Sigmoid colon (tissue), 7 donors: ENCODE measurements around the gene MIDN. TPM values are rescaled to one million over a fixed set of nuclear protein-coding genes. Genes with fewer than 3 reads are reported as not detected.

ENCODE experiments used
- DNase-seq: peaks from one replicate; pipeline ENCODE4 v3.0.0-alpha.2; 2019
- H3K27ac ChIP-seq, 4 donors: fragments of 200-600 bp; sonication (generic); one replicate each; pipeline ENCODE4 v1.5.1; 2016 to 2019; ENCODE audit warnings: mild to moderate bottlenecking in 1 of 4
- H3K27me3 ChIP-seq, 3 donors: fragments of 200-600 bp; sonication (generic); one replicate each; pipeline ENCODE4 v1.5.1; 2019; ENCODE audit warnings: mild to moderate bottlenecking in 1 of 3
- H3K36me3 ChIP-seq, 4 donors: fragments of 200-600 bp; sonication (generic); one replicate each; pipeline ENCODE4 v1.5.1; 2016 to 2019
- H3K4me1 ChIP-seq, 4 donors: fragments of 200-600 bp; sonication (generic); one replicate each; pipeline ENCODE4 v1.5.1; 2017 to 2019
- H3K4me3 ChIP-seq, 4 donors: fragments of 200-600 bp; sonication (generic); one replicate each; pipeline ENCODE4 v1.5.1; 2017 to 2019; ENCODE audit warnings: mild to moderate bottlenecking in 2 of 4, moderate library complexity in 1 of 4
- H3K9me3 ChIP-seq, 4 donors: fragments of 200-600 bp in 3 of 4; sonication (generic) in 3 of 4; one replicate each; pipeline versions ENCODE4 v1.5.1 to v1.6.1; 2013 to 2019
- EP300 ChIP-seq, 4 donors: sonication (generic); formaldehyde crosslinking; IDR thresholded peaks; one replicate each; pipeline ENCODE4 v1.6.1; 2017; ENCODE audit warnings: antibody characterized with exemption in 4 of 4
- POLR2A ChIP-seq, 2 donors: fragments of 450-650 bp; IDR thresholded peaks; one replicate each; pipeline ENCODE4 v1.6.1; 2016; ENCODE audit warnings: antibody characterized with exemption in 2 of 2, mild to moderate bottlenecking in 2 of 2, moderate library complexity in 2 of 2
- POLR2AphosphoS5 ChIP-seq, 4 donors: sonication (generic); formaldehyde crosslinking; IDR thresholded peaks; one replicate each; pipeline ENCODE4 v1.6.1; 2017; ENCODE audit warnings: antibody characterized with exemption in 4 of 4
- WGBS, 2 donors: extraction: QIAGEN DNeasy Blood & Tissue Kit; methylation state at CpG; one replicate each; pipeline ENCODE4 v1.1.7; 2013; 5-methylcytosine and 5-hydroxymethylcytosine counted together
- intact Hi-C: fragments of 100-400 bp; cut with DNase I; formaldehyde crosslinking; loops from one replicate; pipeline ENCODE4 v1.15.1; 2023
- polyA plus RNA-seq, 3 donors: library from polyadenylated mRNA; stranded (reverse); fragments of 200-250 nt; gene quantifications; one replicate each; pipeline ENCODE4 v1.2.3, GENCODE V29; 2013
- total RNA-seq, 4 donors: library from RNA; depleted of rRNA; stranded (reverse); fragments of >200 nt; gene quantifications; one replicate each; pipeline ENCODE4 v1.1.0, GENCODE V29; 2016
- TF ChIP-seq, protein P1 (sequence below), 4 experiments: fragments of 450-650 bp in 3 of 4; fragments of 200-600 bp in 1 of 4; IDR thresholded peaks; one replicate each; pipeline ENCODE4 v1.5.1; 2016 to 2019; ENCODE audit warnings: antibody characterized with exemption in 4 of 4, mild to moderate bottlenecking in 3 of 4, moderate library complexity in 2 of 4
- donor health status: healthy with polysubstance abuse.
- donor health status: Bipolar disorder and iron deficiency.
- donor health status: healthy.

MIDN gene
- total and polyA plus RNA-seq, 7 donors: 14.6 to 87.0 (median 42.1) TPM

DNA sequence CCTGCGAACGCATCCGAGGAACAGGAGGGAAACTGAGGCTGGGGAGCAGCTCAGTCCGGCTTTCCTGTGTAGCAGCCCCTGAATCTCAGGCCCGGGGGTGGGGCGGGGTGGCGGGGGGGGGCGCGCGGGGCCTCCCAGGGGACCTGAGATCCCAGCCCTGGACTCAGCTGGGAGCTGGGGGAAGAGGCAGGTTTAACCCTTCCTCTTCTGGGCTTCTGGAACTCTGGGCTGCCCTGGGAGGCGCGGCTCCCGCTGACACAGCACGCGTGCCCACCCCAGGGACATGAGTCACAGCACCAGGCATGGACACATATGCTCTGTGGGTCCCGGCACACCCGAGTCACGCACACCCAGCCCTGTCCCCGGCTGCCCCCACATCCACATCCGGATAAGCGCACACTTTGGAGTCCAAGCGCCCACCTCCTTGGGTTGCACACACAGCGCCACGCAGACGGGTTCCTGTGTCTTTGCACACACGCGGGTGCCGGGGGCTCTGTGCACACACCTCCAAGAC is 17.3 kb downstream of the MIDN start:
- no peaks in the 10 kb centered on the region for H3K36me3 ChIP-seq
- no peaks in the 10 kb centered on the region for H3K9me3 ChIP-seq
- H3K27ac ChIP-seq: peak overlapping the region; percentile 88 to 96 (median 94)
- intact Hi-C loops: loop anchor here (1.0 to 10.0 kb wide), 2 partner anchors 16 to 691 kb away; partner anchors contain the start of gene BSG
- peak overlapping the region in 3 of 4 donors; percentile 48 to 63 (median 53) for H3K4me3 ChIP-seq
- TF ChIP-seq, protein P1, sequence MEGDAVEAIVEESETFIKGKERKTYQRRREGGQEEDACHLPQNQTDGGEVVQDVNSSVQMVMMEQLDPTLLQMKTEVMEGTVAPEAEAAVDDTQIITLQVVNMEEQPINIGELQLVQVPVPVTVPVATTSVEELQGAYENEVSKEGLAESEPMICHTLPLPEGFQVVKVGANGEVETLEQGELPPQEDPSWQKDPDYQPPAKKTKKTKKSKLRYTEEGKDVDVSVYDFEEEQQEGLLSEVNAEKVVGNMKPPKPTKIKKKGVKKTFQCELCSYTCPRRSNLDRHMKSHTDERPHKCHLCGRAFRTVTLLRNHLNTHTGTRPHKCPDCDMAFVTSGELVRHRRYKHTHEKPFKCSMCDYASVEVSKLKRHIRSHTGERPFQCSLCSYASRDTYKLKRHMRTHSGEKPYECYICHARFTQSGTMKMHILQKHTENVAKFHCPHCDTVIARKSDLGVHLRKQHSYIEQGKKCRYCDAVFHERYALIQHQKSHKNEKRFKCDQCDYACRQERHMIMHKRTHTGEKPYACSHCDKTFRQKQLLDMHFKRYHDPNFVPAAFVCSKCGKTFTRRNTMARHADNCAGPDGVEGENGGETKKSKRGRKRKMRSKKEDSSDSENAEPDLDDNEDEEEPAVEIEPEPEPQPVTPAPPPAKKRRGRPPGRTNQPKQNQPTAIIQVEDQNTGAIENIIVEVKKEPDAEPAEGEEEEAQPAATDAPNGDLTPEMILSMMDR (IDR thresholded peaks at IDR 0.05): no peak
- TF ChIP-seq EP300 (IDR thresholded peaks at IDR 0.05) (peak in 1 of 4 donors; percentile 7), POLR2AphosphoS5 (IDR thresholded peaks at IDR 0.05) (peak in 2 of 4 donors; percentile 23 to 31)
- 13 to 25% methylated on average over 28 of the region's 28 CpGs for WGBS, 2 donors
- peak; percentile 92 for DNase-seq
- no peaks in the 10 kb centered on the region for H3K27me3 ChIP-seq
- H3K4me1 ChIP-seq: peaks cover 0 to 69% (median 66%) of the 10 kb centered on the region in 4 donors

DNA sequence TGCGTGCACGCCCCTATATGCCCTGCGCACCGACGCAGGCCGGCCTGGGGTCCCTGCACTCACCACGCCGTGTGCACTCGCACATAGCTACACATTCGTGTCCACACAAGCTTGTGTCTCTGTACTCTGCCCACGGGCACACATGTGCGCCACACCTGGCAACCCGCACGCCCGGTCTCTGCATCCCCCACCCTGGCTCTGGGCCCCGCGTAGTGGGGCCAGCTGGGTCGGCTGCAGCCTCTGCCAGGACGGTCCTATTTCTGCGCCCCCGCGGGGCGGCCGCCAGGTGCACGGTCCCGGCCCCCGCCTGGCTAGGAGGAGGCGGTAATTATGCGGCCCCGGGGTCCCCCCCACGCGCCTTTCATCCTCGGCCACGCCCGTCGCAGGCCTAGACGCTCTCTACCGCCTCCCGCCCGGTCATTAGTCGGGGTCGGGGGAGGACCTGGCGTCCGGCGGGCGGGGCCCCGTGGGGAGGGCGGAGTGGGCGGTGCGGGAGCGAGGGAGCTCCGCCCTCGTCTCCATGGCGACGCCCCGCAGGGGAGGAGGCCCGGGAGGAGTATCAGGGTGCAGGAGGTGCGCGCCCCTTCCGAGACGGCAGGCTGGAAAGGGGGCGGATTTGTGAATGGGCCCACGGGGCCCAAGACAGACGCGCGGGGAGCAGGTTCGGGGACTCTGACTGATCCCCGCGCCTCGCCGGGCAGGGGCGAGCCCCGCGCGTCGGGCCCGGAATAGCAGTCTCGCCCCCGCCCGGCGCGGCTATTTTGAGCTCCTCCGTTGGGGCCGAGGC is 17.9 kb downstream of the MIDN start:
- Histone ChIP-seq H3K9me3 (no peaks in the 10 kb centered on the region), H3K4me3 (peak overlapping the region; percentile 28 to 63 (median 50)), H3K36me3 (peaks cover 3 to 6% (median 6%) of the 10 kb centered on the region in 4 donors), H3K4me1 (peaks cover 0 to 73% (median 69%) of the 10 kb centered on the region in 4 donors), H3K27me3 (no peaks in the 10 kb centered on the region), H3K27ac (peak overlapping the region; percentile 88 to 96 (median 94))
- 1 to 2% methylated on average over 84 of the region's 84 CpGs for WGBS, 2 donors
- DNase-seq: peak; percentile 94
- TF ChIP-seq EP300 (IDR thresholded peaks at IDR 0.05) (no peak), POLR2AphosphoS5 (IDR thresholded peaks at IDR 0.05) (peak in 2 of 4 donors; percentile 30 to 74), POLR2A (IDR thresholded peaks at IDR 0.05) (no peak)
- TF ChIP-seq, protein P1 (IDR thresholded peaks at IDR 0.05): no peak
- intact Hi-C loops: loop anchor here (1.0 to 10.0 kb wide), 2 partner anchors 17 to 692 kb away; partner anchors contain the start of gene BSG

DNA sequence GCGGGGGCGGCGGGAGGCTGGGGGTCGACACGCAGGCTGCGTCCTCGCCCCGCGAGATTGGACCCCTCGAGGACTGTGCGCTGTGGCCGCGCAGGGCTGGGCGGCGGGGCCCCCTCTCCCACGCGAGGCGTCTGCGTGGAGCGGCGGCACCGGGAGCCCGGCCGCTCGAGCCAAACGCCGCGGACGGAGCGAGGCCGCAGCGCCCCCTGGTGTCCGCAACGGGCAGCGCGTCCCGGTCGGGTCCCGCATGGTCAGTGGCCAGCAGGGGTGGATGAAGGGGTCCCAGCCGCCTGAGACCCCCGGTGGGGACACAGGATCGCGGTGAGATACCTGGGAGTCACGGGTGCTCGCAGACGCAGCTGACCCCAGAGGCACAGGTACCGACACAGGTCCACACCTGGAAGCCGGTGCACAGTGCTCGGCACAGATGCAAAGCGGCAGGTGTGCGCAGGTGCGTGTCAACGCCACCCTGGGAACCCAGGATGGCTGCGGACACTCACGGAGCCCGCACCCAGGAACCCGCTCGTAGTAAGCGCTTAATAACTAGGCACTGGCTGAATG is 18.6 kb downstream of the MIDN start:
- 0 to 1% methylated on average over 59 of the region's 59 CpGs for WGBS, 2 donors
- Histone ChIP-seq H3K27me3 (no peaks in the 10 kb centered on the region), H3K9me3 (no peaks in the 10 kb centered on the region), H3K36me3 (peaks cover 10 to 13% (median 12%) of the 10 kb centered on the region in 4 donors), H3K4me1 (peaks cover 0 to 73% (median 69%) of the 10 kb centered on the region in 4 donors), H3K27ac (peak overlapping the region; percentile 88 to 96 (median 94)), H3K4me3 (peak overlapping the region; percentile 28 to 63 (median 50))
- intact Hi-C loops: loop anchor here (1.0 to 10.0 kb wide), 3 partner anchors 18 to 692 kb away; partner anchors contain the start of gene BSG
- TF ChIP-seq POLR2AphosphoS5 (IDR thresholded peaks at IDR 0.05) (peak in 2 of 4 donors; percentile 28 to 38), POLR2A (IDR thresholded peaks at IDR 0.05) (no peak)
- TF ChIP-seq, protein P1 (IDR thresholded peaks at IDR 0.05): peak; percentile 93 to 98 (median 95)
- peak; percentile 88 for DNase-seq

DNA sequence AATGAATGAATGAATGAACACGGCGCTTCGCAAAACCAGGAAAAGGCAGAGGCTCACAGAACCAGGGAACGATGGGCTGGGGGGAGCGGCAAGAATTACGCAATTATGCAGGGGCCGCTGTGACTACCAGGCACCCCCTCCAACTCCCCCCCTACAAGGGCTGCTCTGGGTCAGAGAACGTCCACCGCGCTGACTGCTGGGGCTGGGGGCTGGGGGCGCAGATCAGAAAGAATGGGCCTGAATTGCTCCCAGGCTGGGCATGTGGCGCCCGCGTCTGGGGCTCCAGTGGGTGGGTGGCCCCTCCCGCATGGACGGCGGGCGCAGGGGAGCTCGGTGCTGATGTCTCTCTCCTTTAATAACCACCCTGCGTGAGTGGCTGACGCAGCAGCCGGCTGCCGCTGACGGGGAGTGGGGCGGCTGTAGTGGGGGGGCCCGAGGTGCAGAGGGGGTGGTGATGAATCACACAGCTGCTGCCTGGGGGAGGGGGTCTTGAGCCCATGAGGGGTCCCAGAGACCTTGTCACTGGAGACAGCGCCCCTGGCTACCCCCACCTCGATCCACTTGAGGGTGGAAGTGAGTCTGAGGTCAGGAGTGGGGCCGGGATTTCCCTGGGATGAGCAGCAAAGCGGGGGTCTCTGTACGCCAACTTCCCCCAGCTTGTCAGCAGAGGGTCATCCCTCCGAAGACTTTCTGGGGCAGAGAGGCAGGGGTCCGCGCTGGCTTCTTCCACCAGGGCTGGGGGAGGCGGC is 19.3 kb downstream of the MIDN start:
- H3K4me3 ChIP-seq: peak overlapping the region in 1 of 4 donors; percentile 53
- 24 to 28% methylated on average over 35 of the region's 35 CpGs for WGBS, 2 donors
- intact Hi-C loops: loop anchor here (1.0 to 10.0 kb wide), 2 partner anchors 23 to 693 kb away; partner anchors contain the start of gene BSG
- H3K4me1 ChIP-seq: peaks cover 0 to 73% (median 69%) of the 10 kb centered on the region in 4 donors
- H3K9me3 ChIP-seq: no peaks in the 10 kb centered on the region
- TF ChIP-seq POLR2AphosphoS5 (IDR thresholded peaks at IDR 0.05) (peak in 1 of 4 donors; percentile 32), EP300 (IDR thresholded peaks at IDR 0.05) (peak in 1 of 4 donors; percentile 14), POLR2A (IDR thresholded peaks at IDR 0.05) (no peak)
- TF ChIP-seq, protein P1 (IDR thresholded peaks at IDR 0.05): no peak
- H3K27me3 ChIP-seq: no peaks in the 10 kb centered on the region
- H3K36me3 ChIP-seq: peaks cover 15 to 19% (median 17%) of the 10 kb centered on the region in 4 donors
- H3K27ac ChIP-seq: peak overlapping the region; percentile 94 to 100 (median 97)
- DNase-seq: peak; percentile 80
